ENCODE measurements around the gene CRISPLD2.
"Not testable (repeated sequence)": the region's sequence is repeated elsewhere in the genome, so short reads cannot be mapped to it uniquely, and the experiment has no call there.

- TF ChIP-seq, protein P1, sequence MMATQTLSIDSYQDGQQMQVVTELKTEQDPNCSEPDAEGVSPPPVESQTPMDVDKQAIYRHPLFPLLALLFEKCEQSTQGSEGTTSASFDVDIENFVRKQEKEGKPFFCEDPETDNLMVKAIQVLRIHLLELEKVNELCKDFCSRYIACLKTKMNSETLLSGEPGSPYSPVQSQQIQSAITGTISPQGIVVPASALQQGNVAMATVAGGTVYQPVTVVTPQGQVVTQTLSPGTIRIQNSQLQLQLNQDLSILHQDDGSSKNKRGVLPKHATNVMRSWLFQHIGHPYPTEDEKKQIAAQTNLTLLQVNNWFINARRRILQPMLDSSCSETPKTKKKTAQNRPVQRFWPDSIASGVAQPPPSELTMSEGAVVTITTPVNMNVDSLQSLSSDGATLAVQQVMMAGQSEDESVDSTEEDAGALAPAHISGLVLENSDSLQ (IDR thresholded peaks at IDR 0.05) = not testable (repeated sequence)
- not testable (repeated sequence) for TF ChIP-seq ELF4 (IDR thresholded peaks at IDR 0.05); FOXM1 (IDR thresholded peaks at IDR 0.05; ENCODE audit: borderline replicate concordance); SP1 (IDR thresholded peaks at IDR 0.05)
Measured at GRCh38 chr16:84938616-84939015, 118.8 kb downstream of the CRISPLD2 start.
